ENCODE measurements around the gene SLC26A6.

Gene SLC26A6

GRCh38 chr3:48660800-48661400 lies 25.6 kb upstream of the SLC26A6 start:
- DNase-seq = no peak

- peak; percentile 30 for DNase-seq
These were observed 21.6 kb upstream of the SLC26A6 start for GRCh38 chr3:48656841-48657281.

GRCh38 chr3:48656061-48656840 lies 21.0 kb upstream of the SLC26A6 start:
- DNase-seq = peak; percentile 88

GRCh38 chr3:48655606-48656005 lies 20.3 kb upstream of the SLC26A6 start:
- peak; percentile 69 for DNase-seq

GRCh38 chr3:48655063-48655462 lies 19.8 kb upstream of the SLC26A6 start:
- no peak for DNase-seq

GRCh38 chr3:48652923-48653715 lies 17.9 kb upstream of the SLC26A6 start:
- DNase-seq = no peak

- DNase-seq = no peak
These were observed 16.5 kb upstream of the SLC26A6 start for GRCh38 chr3:48651771-48652170.

GRCh38 chr3:48650723-48651122 lies 15.5 kb upstream of the SLC26A6 start:
- no peak for DNase-seq

- no peak for DNase-seq
These were observed 13.1 kb upstream of the SLC26A6 start for GRCh38 chr3:48648188-48648850.

GRCh38 chr3:48647714-48648113 lies 12.5 kb upstream of the SLC26A6 start:
- no peak for DNase-seq

- no peak for DNase-seq
These were observed 9.9 kb upstream of the SLC26A6 start for GRCh38 chr3:48644898-48645760.

- DNase-seq = no peak
These were observed 7.3 kb upstream of the SLC26A6 start for GRCh38 chr3:48642605-48643004.

GRCh38 chr3:48641396-48641795 lies 6.1 kb upstream of the SLC26A6 start:
- DNase-seq = no peak

GRCh38 chr3:48639944-48640606 lies 4.8 kb upstream of the SLC26A6 start:
- no peak for DNase-seq

GRCh38 chr3:48637305-48637704 lies 2.0 kb upstream of the SLC26A6 start:
- no peak for DNase-seq

- no peak for DNase-seq
These were observed 941 bp upstream of the SLC26A6 start for GRCh38 chr3:48636149-48636655.

GRCh38 chr3:48634661-48635221 lies 520 bp downstream of the SLC26A6 start:
- DNase-seq = peak; percentile 49

- no peak for DNase-seq
These were observed 1.5 kb downstream of the SLC26A6 start for GRCh38 chr3:48633743-48634142.

- no peak for DNase-seq
These were observed 2.0 kb downstream of the SLC26A6 start for GRCh38 chr3:48633256-48633655.

GRCh38 chr3:48631516-48632448 lies 3.5 kb downstream of the SLC26A6 start:
- DNase-seq = no peak
